Measurements from ENCODE around the gene SLC26A8. TPM values are rescaled to one million over a fixed set of nuclear protein-coding genes. Genes with fewer than 3 reads are reported as not detected.

The SLC26A8 gene
- total RNA-seq, 1 donor from 2014 or later, result 0.29 TPM

DNA sequence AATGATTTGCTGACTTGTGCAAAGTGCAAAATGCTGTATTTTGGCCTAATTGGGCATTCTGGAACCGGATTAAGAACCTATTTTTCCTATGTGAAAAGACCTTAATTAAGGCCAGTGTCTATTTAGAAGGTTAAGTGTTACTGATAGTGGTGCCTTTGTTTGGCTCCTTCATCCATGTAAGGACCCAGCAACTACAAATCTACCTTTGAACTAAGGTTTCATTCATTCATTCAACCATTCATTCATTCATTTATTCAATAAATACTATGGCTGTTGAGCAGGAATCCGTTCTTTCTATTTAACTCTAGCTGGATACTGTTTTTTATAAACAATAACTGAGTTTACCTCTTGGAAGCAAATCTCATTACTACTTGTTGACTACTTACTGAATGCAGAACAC, 36.8 kb upstream of the SLC26A8 start:
- Mint-ChIP-seq H3K4me3 (ENCODE audit: unreplicated experiment) (no peak overlapping the region), H3K4me1 (ENCODE audit: low read depth, unreplicated experiment) (peaks cover 10% of the 10 kb centered on the region), H3K36me3 (ENCODE audit: unreplicated experiment) (no peaks in the 10 kb centered on the region), H3K9me3 (ENCODE audit: unreplicated experiment) (no peaks in the 10 kb centered on the region), H3K27ac (ENCODE audit: unreplicated experiment) (no peak overlapping the region), H3K27me3 (ENCODE audit: unreplicated experiment) (peaks cover 2% of the 10 kb centered on the region)
- no peak for DNase-seq
- TF ChIP-seq, protein P1, sequence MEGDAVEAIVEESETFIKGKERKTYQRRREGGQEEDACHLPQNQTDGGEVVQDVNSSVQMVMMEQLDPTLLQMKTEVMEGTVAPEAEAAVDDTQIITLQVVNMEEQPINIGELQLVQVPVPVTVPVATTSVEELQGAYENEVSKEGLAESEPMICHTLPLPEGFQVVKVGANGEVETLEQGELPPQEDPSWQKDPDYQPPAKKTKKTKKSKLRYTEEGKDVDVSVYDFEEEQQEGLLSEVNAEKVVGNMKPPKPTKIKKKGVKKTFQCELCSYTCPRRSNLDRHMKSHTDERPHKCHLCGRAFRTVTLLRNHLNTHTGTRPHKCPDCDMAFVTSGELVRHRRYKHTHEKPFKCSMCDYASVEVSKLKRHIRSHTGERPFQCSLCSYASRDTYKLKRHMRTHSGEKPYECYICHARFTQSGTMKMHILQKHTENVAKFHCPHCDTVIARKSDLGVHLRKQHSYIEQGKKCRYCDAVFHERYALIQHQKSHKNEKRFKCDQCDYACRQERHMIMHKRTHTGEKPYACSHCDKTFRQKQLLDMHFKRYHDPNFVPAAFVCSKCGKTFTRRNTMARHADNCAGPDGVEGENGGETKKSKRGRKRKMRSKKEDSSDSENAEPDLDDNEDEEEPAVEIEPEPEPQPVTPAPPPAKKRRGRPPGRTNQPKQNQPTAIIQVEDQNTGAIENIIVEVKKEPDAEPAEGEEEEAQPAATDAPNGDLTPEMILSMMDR (IDR thresholded peaks at IDR 0.05; ENCODE audit: partially characterized antibody, unreplicated experiment), result no peak

DNA sequence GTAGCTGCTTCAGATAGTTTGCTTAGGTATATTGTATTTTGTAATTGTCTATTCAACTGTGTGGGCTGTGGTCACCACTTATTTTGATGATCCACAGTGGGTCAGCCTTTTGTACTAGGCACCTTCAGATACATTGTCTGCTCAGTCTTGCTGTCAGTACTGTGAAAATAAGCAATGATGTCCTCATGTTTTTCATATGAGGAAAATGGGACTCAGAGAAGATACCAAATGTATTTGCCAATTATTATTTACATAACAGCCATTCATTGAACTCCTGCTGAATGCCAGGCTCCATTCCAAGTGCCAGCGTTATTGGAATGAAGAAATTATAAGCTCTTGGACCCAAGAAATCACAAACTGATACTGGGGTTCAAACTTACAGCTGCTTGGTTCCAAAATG, 31.7 kb upstream of the SLC26A8 start:
- TF ChIP-seq, protein P1 (IDR thresholded peaks at IDR 0.05; ENCODE audit: partially characterized antibody, unreplicated experiment), result no peak
- Mint-ChIP-seq H3K4me3 (ENCODE audit: unreplicated experiment) (no peak overlapping the region), H3K4me1 (ENCODE audit: low read depth, unreplicated experiment) (peaks cover 5% of the 10 kb centered on the region), H3K36me3 (ENCODE audit: unreplicated experiment) (no peaks in the 10 kb centered on the region), H3K27ac (ENCODE audit: unreplicated experiment) (no peak overlapping the region), H3K9me3 (ENCODE audit: unreplicated experiment) (no peaks in the 10 kb centered on the region), H3K27me3 (ENCODE audit: unreplicated experiment) (peaks cover 2% of the 10 kb centered on the region)
- no peak for DNase-seq

DNA sequence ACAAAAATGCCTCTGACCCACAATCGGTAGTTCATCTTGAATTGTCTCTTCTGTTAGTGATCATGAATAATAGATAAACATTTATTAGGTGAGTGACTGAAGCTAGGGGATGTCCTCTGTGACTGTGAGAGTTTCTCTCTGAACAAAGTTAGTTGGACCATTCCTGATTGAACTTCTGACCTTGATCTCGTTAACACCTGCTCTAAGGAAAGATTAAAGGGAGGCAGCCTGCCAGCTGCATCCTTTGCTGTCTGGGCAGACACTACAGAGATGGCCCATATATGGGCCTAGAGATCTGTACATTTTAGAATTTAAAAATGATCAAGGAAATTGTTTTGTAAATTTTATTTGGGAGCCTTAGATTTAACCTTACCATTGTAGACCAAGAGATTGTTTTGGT, 30.5 kb upstream of the SLC26A8 start:
- Mint-ChIP-seq H3K4me3 (ENCODE audit: unreplicated experiment) (no peak overlapping the region), H3K4me1 (ENCODE audit: low read depth, unreplicated experiment) (peaks cover 5% of the 10 kb centered on the region), H3K9me3 (ENCODE audit: unreplicated experiment) (no peaks in the 10 kb centered on the region), H3K27ac (ENCODE audit: unreplicated experiment) (no peak overlapping the region), H3K36me3 (ENCODE audit: unreplicated experiment) (no peaks in the 10 kb centered on the region), H3K27me3 (ENCODE audit: unreplicated experiment) (peaks cover under 1% of the 10 kb centered on the region)
- no peak for DNase-seq
- TF ChIP-seq, protein P1 (IDR thresholded peaks at IDR 0.05; ENCODE audit: partially characterized antibody, unreplicated experiment), result no peak

DNA sequence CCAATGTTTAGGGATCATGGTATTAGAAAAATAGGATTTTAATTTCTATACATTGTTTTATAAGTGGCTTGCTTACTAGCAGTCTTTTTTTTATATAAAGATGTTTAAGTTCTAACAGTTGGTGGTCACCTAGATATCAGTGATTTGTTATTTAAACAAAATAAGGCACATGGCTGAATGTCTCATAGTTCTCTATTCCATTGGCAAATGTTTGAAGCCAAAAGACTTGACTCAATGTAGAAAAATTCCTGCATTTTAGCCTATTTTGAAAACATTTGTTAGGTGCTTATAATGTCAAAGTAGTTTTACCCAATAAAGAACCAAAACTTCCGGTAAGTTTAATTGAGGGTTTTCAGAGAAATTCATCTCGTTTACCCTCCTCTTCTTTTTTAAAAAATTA, 30.0 kb upstream of the SLC26A8 start:
- H3K4me3 Mint-ChIP-seq (ENCODE audit: unreplicated experiment), result no peak overlapping the region

DNA sequence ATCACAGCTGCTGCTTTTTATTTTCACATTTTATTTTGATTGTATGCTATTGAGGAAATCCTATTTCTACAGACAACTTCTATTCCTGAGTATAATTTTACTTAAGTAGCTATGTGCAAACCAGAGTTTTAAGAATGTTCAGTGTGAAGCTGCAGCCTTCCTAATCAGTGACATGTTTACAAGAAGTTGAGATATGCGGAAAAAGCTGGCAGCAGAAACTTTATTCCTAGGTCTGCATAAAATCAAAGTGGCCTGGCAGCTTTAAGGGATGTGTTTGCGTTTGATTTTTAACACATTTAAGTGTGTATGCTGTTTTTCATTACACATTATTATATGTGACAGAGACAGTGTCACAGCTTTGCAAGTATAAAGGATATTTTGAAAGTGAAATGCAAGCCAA, 29.4 kb upstream of the SLC26A8 start:
- no peaks in the 10 kb centered on the region for H3K36me3 Mint-ChIP-seq (ENCODE audit: unreplicated experiment)
- TF ChIP-seq, protein P1 (IDR thresholded peaks at IDR 0.05; ENCODE audit: partially characterized antibody, unreplicated experiment), result no peak
- peaks cover 5% of the 10 kb centered on the region for H3K4me1 Mint-ChIP-seq (ENCODE audit: low read depth, unreplicated experiment)
- H3K9me3 Mint-ChIP-seq (ENCODE audit: unreplicated experiment), result no peaks in the 10 kb centered on the region
- H3K27me3 Mint-ChIP-seq (ENCODE audit: unreplicated experiment), result no peaks in the 10 kb centered on the region
- no peak overlapping the region for H3K4me3 Mint-ChIP-seq (ENCODE audit: unreplicated experiment)
- no peak for DNase-seq
- H3K27ac Mint-ChIP-seq (ENCODE audit: unreplicated experiment), result no peak overlapping the region

More for the DNA sequence above, 30.0 kb upstream of the SLC26A8 start:
- no peaks in the 10 kb centered on the region for H3K36me3 Mint-ChIP-seq (ENCODE audit: unreplicated experiment)
- no peaks in the 10 kb centered on the region for H3K9me3 Mint-ChIP-seq (ENCODE audit: unreplicated experiment)
- H3K27ac Mint-ChIP-seq (ENCODE audit: unreplicated experiment), result no peak overlapping the region
- DNase-seq, result no peak
- H3K4me1 Mint-ChIP-seq (ENCODE audit: low read depth, unreplicated experiment), result peaks cover 5% of the 10 kb centered on the region
- no peaks in the 10 kb centered on the region for H3K27me3 Mint-ChIP-seq (ENCODE audit: unreplicated experiment)
- TF ChIP-seq, protein P1 (IDR thresholded peaks at IDR 0.05; ENCODE audit: partially characterized antibody, unreplicated experiment), result no peak

Measured in glutamatergic neuron (in vitro differentiated cells).